Vagina (tissue), 2 donors: ENCODE results near the gene ENTREP1.

Source experiments
- CTCF ChIP-seq, 3 experiments: fragments of 450-650 bp in 2 of 3; fragments of 200-600 bp in 1 of 3; sonication (generic) in 1 of 3; IDR thresholded peaks; one replicate each; pipeline ENCODE4 v1.5.1; 2017 to 2019; ENCODE audit warnings: antibody characterized with exemption in 3 of 3, mild to moderate bottlenecking in 2 of 3, moderate library complexity in 2 of 3
- POLR2A ChIP-seq, 2 donors: fragments of 450-650 bp; IDR thresholded peaks; one replicate each; pipeline ENCODE4 v1.6.1; 2017; ENCODE audit warnings: antibody characterized with exemption in 2 of 2, mild to moderate bottlenecking in 2 of 2, moderate library complexity in 2 of 2
- POLR2AphosphoS5 ChIP-seq, 2 donors: sonication (generic); formaldehyde crosslinking; IDR thresholded peaks; one replicate each; pipeline ENCODE4 v1.9.0; 2017; ENCODE audit warnings: antibody characterized with exemption in 2 of 2, mild to moderate bottlenecking in 2 of 2, low read depth in 1 of 2; ENCODE audit not compliant: insufficient read depth in 1 of 2

GRCh38 chr9:69420611-69421270 lies 95.7 kb downstream of the ENTREP1 start:
- TF ChIP-seq CTCF (IDR thresholded peaks at IDR 0.05) (no peak), POLR2A (IDR thresholded peaks at IDR 0.05) (no peak), POLR2AphosphoS5 (IDR thresholded peaks at IDR 0.05; ENCODE audit: insufficient read depth in 1 of 2, low read depth in 1 of 2) (no peak)
